Measurements from ENCODE around the gene RNF11.

RNF11 gene

GRCh38 chr1:51314974-51315373, 78.9 kb downstream of the RNF11 start:
- DNase-seq (ENCODE audit: low spot score): no peak

GRCh38 chr1:51316113-51316845, 80.2 kb downstream of the RNF11 start:
- no peak for DNase-seq (ENCODE audit: low spot score)

DNA sequence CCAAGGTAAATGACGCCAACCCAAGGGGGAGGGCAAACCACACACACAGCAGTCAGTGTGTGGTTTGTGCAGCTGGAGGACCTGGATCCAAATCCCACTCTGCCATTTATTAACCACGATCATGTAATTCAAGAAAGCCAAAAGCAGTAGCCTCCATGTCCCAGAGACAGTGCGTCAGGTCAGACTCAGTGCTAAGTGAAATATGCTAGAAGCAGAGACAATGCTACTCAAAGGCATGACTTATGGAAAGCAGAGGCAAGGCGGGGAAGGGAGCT, 80.7 kb downstream of the RNF11 start:
- DNase-seq (ENCODE audit: low spot score): no peak

- no peak for DNase-seq (ENCODE audit: low spot score)
These were observed 81.7 kb downstream of the RNF11 start for GRCh38 chr1:51317798-51318197.

- DNase-seq (ENCODE audit: low spot score): no peak
These were observed 85.2 kb downstream of the RNF11 start for GRCh38 chr1:51320967-51321923.

DNA sequence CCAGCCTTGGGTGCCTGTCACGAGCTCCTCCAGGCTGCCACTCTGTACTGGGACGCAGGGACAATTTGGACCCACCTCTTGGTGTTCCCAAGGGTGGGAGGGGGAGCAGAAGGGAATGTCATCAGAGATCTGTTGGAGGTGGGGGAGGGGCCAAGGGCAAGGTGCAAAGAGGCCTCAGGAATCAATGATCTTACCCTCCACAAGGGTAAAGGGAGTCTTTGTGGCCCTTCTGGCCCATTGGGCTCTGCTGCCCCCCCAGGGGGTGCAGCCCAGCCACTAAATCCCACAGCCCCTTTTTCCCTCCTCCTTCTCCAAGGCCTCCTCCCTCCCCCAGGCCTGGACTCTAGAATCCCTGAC, 85.8 kb downstream of the RNF11 start:
- no peak for DNase-seq (ENCODE audit: low spot score)

- DNase-seq (ENCODE audit: low spot score): no peak
These were observed 86.5 kb downstream of the RNF11 start for GRCh38 chr1:51322417-51323101.
